LHCN-M2 (cell line): Measurements from ENCODE around the gene CELSR2. TPM values are rescaled to one million over a fixed set of nuclear protein-coding genes. Genes with fewer than 3 reads are reported as not detected.
A peak's percentile ranks its signal among the peaks of the same experiment; 100 is the strongest.

Experiments
- DNase-seq: peaks from one replicate; pipeline ENCODE4 v3.0.0-alpha.2; 2012; ENCODE audit warnings: low read depth
- total RNA-seq: library from RNA; depleted of rRNA; stranded (reverse); fragments of >200 nt; gene quantifications from 2 replicates; pipeline ENCODE4 v1.2.3, GENCODE V29; 2014

CELSR2 gene
- total RNA-seq, 1 experiment from 2014 or later, result 0.17 TPM

GRCh38 chr1:109252167-109252892 is 3.0 kb downstream of the CELSR2 start:
- no peak for DNase-seq

- DNase-seq, result no peak
Measured at GRCh38 chr1:109252893-109253802, 3.8 kb downstream of the CELSR2 start.

GRCh38 chr1:109253803-109254620 is 4.7 kb downstream of the CELSR2 start:
- no peak for DNase-seq

GRCh38 chr1:109254621-109255096 is 5.3 kb downstream of the CELSR2 start:
- no peak for DNase-seq

GRCh38 chr1:109255097-109255651 is 5.8 kb downstream of the CELSR2 start:
- DNase-seq, result no peak

- DNase-seq, result no peak
Measured at GRCh38 chr1:109255678-109256077, 6.3 kb downstream of the CELSR2 start.

- no peak for DNase-seq
Measured at GRCh38 chr1:109256085-109256484, 6.7 kb downstream of the CELSR2 start.

GRCh38 chr1:109256971-109257681 is 7.8 kb downstream of the CELSR2 start:
- DNase-seq, result no peak

- no peak for DNase-seq
Measured at GRCh38 chr1:109257682-109258421, 8.5 kb downstream of the CELSR2 start.

GRCh38 chr1:109258481-109259466 is 9.4 kb downstream of the CELSR2 start:
- no peak for DNase-seq

GRCh38 chr1:109259674-109260557 is 10.6 kb downstream of the CELSR2 start:
- no peak for DNase-seq

- no peak for DNase-seq
Measured at GRCh38 chr1:109261006-109261405, 11.7 kb downstream of the CELSR2 start.

- DNase-seq, result no peak
Measured at GRCh38 chr1:109261578-109261977, 12.2 kb downstream of the CELSR2 start.

- DNase-seq, result no peak
Measured at GRCh38 chr1:109262231-109263055, 13.1 kb downstream of the CELSR2 start.

GRCh38 chr1:109263234-109263596 is 13.9 kb downstream of the CELSR2 start:
- DNase-seq, result no peak

GRCh38 chr1:109263597-109264378 is 14.4 kb downstream of the CELSR2 start:
- peak; percentile 66 for DNase-seq
